ENCODE measurements around the gene SCYGR6. TPM values are rescaled to one million over a fixed set of nuclear protein-coding genes. Genes with fewer than 3 reads are reported as not detected.

The SCYGR6 gene
- total and polyA plus RNA-seq, 2 donors (not counting 1 experiment from before 2014, with no cell fraction given): not detected

DNA sequence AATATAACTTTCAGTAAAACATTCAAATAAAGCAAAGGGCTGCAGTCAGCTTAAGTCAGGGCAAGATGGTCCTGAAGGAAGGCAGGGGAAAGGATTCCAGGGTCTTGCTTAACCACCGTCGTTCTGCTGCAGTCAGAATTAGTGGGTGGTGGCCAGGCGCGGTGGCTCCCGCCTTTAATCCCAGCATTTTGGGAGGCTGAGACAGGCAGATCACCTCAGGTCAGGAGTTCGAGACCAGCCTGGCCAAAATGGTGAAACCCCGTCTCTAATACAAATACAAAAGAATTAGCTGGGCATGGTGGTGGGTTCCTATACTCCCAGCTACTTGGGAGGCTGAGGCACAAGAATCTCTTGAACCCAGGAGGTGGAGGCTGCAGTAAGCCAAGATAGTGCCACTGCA, 13.6 kb downstream of the SCYGR6 start:
- Mint-ChIP-seq H3K9me3 (ENCODE audit: insufficient read depth) (no peaks in the 10 kb centered on the region), H3K27me3 (peaks cover 11% of the 10 kb centered on the region), H3K4me1 (no peaks in the 10 kb centered on the region), H3K27ac (no peak overlapping the region), H3K4me3 (no peak overlapping the region)
- ATAC-seq (ENCODE audit: low read depth) (no peak), DNase-seq (no peak)
- H3K4me1 ChIP-seq (ENCODE audit: control insufficient read depth in 2 of 2, insufficient read depth in 2 of 2, low read length in 2 of 2): no peaks in the 10 kb centered on the region
- H3K4me3 ChIP-seq (ENCODE audit: control extremely low read depth in 1 of 5, extremely low read depth in 1 of 5, insufficient read depth in 1 of 5, low read depth in 2 of 5, low read length in 4 of 5): no peak overlapping the region
- ChIA-PET CTCF (no interaction called here), POLR2A (no interaction called here)
- intact Hi-C loops (cut with micrococcal nuclease): no loop called here
- H2AFZ ChIP-seq (ENCODE audit: insufficient read depth, low read depth, low read length, poor library complexity, severe bottlenecking): no peak overlapping the region
- H3K4me2 ChIP-seq (replicated peaks; ENCODE audit: low read depth, low read length, poor library complexity, severe bottlenecking): no peak overlapping the region
- no peaks in the 10 kb centered on the region for H4K20me1 ChIP-seq (ENCODE audit: control insufficient read depth, insufficient read depth, low read length, poor library complexity, severe bottlenecking)
- no peaks in the 10 kb centered on the region for H3K36me3 ChIP-seq (replicated peaks in 1 of 2; ENCODE audit: control extremely low read depth in 1 of 2, control insufficient read depth in 1 of 2, extremely low read depth in 1 of 2, insufficient read depth in 2 of 2, low read length in 1 of 2)
- TF ChIP-seq EZH2 (IDR thresholded peaks at IDR 0.05; ENCODE audit: borderline replicate concordance, insufficient read depth, low read depth, low read length, poor library complexity, severe bottlenecking): no peak
- TF ChIP-seq, protein P1, sequence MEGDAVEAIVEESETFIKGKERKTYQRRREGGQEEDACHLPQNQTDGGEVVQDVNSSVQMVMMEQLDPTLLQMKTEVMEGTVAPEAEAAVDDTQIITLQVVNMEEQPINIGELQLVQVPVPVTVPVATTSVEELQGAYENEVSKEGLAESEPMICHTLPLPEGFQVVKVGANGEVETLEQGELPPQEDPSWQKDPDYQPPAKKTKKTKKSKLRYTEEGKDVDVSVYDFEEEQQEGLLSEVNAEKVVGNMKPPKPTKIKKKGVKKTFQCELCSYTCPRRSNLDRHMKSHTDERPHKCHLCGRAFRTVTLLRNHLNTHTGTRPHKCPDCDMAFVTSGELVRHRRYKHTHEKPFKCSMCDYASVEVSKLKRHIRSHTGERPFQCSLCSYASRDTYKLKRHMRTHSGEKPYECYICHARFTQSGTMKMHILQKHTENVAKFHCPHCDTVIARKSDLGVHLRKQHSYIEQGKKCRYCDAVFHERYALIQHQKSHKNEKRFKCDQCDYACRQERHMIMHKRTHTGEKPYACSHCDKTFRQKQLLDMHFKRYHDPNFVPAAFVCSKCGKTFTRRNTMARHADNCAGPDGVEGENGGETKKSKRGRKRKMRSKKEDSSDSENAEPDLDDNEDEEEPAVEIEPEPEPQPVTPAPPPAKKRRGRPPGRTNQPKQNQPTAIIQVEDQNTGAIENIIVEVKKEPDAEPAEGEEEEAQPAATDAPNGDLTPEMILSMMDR (IDR thresholded peaks at IDR 0.05): no peak
- H3K9me3 ChIP-seq (ENCODE audit: control extremely low read depth in 1 of 3, control insufficient read depth in 2 of 3, insufficient read depth in 1 of 3, low read length in 2 of 3): no peaks in the 10 kb centered on the region
- H3K27ac ChIP-seq (ENCODE audit: low read length in 2 of 2): no peak overlapping the region
- WGBS (ENCODE audit: insufficient coverage): 94% methylated on average over 5 of the region's 7 CpGs
- no peaks in the 10 kb centered on the region for H3K27me3 ChIP-seq (replicated peaks in 1 of 4; ENCODE audit: control extremely low read depth in 1 of 4, control insufficient read depth in 3 of 4, insufficient read depth in 4 of 4, low read length in 3 of 4)
- H3K79me2 ChIP-seq (ENCODE audit: control insufficient read depth, insufficient read depth, low read length): no peaks in the 10 kb centered on the region
- no peak overlapping the region for H3K9ac ChIP-seq (ENCODE audit: low read length)

DNA sequence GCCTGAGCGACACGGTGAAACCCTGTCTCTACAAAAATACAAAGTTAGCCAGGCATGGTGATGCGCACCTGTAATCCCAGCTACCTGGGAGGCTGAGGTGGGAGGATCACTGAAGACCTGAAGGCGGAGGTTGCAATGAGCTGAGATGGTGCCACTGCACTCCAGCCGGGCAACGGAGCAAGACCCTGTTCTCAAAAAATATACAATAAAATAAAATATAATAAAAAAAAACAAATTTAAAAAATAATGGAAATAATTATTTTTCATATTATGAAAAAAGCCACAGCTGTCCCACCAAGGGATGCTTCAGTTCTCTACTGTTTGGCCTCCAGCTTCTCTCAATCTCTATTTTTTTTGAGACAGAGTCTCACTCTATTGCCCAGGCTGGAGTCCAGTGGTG, 17.2 kb downstream of the SCYGR6 start:
- no peak overlapping the region for H3K4me3 Mint-ChIP-seq
- Histone ChIP-seq H3K79me2 (ENCODE audit: control insufficient read depth, insufficient read depth, low read length) (no peaks in the 10 kb centered on the region), H3K27me3 (replicated peaks in 1 of 4; ENCODE audit: control extremely low read depth in 1 of 4, control insufficient read depth in 3 of 4, insufficient read depth in 4 of 4, low read length in 3 of 4) (no peaks in the 10 kb centered on the region), H3K9me3 (ENCODE audit: control extremely low read depth in 1 of 3, control insufficient read depth in 2 of 3, insufficient read depth in 1 of 3, low read length in 2 of 3) (no peaks in the 10 kb centered on the region), H3K9ac (ENCODE audit: low read length) (no peak overlapping the region), H2AFZ (ENCODE audit: insufficient read depth, low read depth, low read length, poor library complexity, severe bottlenecking) (no peak overlapping the region), H3K36me3 (replicated peaks in 1 of 2; ENCODE audit: control extremely low read depth in 1 of 2, control insufficient read depth in 1 of 2, extremely low read depth in 1 of 2, insufficient read depth in 2 of 2, low read length in 1 of 2) (no peaks in the 10 kb centered on the region), H3K4me1 (ENCODE audit: control insufficient read depth in 2 of 2, insufficient read depth in 2 of 2, low read length in 2 of 2) (no peaks in the 10 kb centered on the region), H3K4me2 (replicated peaks; ENCODE audit: low read depth, low read length, poor library complexity, severe bottlenecking) (no peak overlapping the region), H4K20me1 (ENCODE audit: control insufficient read depth, insufficient read depth, low read length, poor library complexity, severe bottlenecking) (no peaks in the 10 kb centered on the region), H3K27ac (ENCODE audit: low read length in 2 of 2) (no peak overlapping the region), H3K4me3 (ENCODE audit: control extremely low read depth in 1 of 5, extremely low read depth in 1 of 5, insufficient read depth in 1 of 5, low read depth in 2 of 5, low read length in 4 of 5) (no peak overlapping the region)
- 67% methylated on average over 3 of the region's 6 CpGs for WGBS (ENCODE audit: insufficient coverage)
- DNase-seq (no peak), ATAC-seq (ENCODE audit: low read depth) (no peak)
- ChIA-PET CTCF (no interaction called here), POLR2A (no interaction called here)
- TF ChIP-seq EZH2 (IDR thresholded peaks at IDR 0.05; ENCODE audit: borderline replicate concordance, insufficient read depth, low read depth, low read length, poor library complexity, severe bottlenecking): no peak
- TF ChIP-seq, protein P1 (IDR thresholded peaks at IDR 0.05): no peak
- H3K4me1 Mint-ChIP-seq: no peaks in the 10 kb centered on the region
- no peak overlapping the region for H3K27ac Mint-ChIP-seq
- intact Hi-C loops (cut with micrococcal nuclease): no loop called here
- no peaks in the 10 kb centered on the region for H3K9me3 Mint-ChIP-seq (ENCODE audit: insufficient read depth)
- peaks cover 20% of the 10 kb centered on the region for H3K27me3 Mint-ChIP-seq
